DOHH2 (cell line): ENCODE measurements around the gene OXSM.

Experiments
- CTCF ChIP-seq: fragments of 200-600 bp; sonication (generic); IDR thresholded peaks from one replicate; pipeline ENCODE4 v1.5.1; 2014; ENCODE audit warnings: antibody characterized with exemption, mild to moderate bottlenecking, low read depth, low read length; ENCODE audit not compliant: poor library complexity, severe bottlenecking
- EZH2phosphoT487 ChIP-seq: fragments of 200-600 bp; sonication (generic); IDR thresholded peaks from 2 replicates; pipeline ENCODE4 v1.6.1; 2017; ENCODE audit warnings: borderline replicate concordance, mild to moderate bottlenecking, antibody characterized with exemption, low read length, moderate library complexity, mixed read lengths

- TF ChIP-seq CTCF (no peak), EZH2phosphoT487 (no peak)
Observed at GRCh38 chr3:25782636-25782937, 7.3 kb upstream of the OXSM start.
